ENCODE data around the gene ESYT2.

Gene ESYT2

DNA sequence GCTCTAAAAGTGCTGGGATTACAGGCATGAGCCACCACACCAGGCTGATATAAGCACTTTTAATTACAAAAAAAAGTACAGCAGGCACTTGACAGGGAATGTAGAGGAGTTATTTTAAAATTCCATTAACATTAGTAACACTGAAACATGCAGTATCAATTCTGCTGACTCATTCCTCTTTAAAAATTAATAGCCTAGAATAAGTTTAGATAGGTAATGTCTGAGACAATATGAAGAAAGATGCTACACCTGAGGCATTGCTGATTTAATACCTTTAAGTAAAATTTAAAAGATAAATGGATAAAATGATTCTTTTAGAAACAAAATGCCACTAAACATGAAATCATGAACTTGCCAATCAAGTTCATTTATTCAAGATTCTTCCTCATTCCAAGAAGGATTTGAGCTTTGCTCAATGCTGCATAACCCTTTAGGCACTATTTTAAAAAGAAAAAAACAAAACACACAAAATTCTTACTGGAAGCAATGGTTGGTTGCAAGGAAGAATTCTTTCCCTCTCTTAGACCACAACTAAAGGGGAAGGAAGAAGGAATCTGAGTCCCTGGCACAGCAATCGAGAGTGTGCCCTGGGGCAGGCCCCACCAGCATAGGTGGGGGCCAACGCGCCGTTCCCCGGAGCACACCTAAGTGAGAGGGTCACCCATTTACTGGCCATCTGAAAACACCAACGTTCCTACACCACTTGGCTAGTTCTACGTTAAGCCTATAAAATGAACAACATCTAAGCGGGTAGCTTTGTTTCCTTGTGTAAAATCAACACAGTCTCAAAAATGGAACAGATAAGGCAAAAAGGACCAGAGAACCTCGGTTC lies 26.6 kb downstream of the ESYT2 start:
- no peak for DNase-seq

DNA sequence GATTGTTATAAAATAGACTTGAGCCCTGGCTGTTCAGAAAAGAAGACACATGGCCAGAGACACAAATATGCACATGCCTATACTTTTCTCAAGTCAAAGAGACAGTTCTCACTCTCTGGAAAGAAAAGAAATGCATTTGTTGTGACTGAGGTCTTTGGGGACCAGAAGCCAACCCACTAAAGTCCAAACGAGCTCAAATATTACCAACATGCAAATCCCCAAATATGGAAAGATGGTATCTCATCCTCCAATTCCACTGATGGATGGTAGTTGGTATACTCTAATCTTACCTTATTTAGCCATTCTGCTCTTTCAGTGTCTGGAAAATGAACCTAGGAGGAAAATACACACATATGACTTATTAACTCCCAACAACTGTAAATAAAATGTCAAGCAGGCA lies 30.6 kb downstream of the ESYT2 start:
- no peak for DNase-seq

DNA sequence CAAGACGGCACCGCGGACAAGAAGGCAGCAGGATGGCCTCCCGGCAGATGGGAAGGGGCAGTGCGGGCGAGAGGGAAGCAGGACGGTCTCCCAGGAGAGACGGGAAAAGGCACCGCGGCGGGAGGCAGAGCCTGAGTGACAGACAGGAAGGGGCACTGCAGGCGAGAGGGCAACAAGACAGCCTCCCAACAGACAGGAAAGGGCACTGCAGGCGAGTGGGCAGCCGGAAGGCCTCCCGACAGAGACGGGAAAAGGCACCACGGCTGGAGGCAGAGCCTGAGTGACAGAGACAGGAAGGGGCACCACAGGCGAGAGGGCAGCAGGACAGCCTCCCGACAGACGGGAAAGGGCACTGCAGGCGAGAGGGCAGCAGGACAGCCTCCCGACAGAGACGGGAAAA lies 32.6 kb downstream of the ESYT2 start:
- DNase-seq: no peak

DNA sequence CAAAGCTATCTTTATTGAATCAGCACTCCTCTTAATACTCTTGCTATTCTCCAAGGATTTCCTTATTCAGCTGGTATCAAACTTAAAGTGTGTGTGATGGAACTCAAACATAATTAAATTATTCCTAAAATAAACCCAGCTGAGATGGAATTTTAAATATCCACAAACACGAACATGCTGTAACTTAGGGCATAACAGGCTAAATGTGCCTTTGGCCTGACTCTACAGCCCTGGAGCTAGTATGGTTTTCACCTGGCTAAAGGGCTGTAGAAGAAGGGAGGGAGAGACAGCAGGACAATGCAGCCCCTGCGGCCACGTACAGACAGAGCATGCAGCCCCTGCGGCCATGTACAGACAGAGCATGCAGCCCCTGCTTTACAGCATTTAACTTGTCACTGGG lies 34.0 kb downstream of the ESYT2 start:
- DNase-seq: no peak

DNA sequence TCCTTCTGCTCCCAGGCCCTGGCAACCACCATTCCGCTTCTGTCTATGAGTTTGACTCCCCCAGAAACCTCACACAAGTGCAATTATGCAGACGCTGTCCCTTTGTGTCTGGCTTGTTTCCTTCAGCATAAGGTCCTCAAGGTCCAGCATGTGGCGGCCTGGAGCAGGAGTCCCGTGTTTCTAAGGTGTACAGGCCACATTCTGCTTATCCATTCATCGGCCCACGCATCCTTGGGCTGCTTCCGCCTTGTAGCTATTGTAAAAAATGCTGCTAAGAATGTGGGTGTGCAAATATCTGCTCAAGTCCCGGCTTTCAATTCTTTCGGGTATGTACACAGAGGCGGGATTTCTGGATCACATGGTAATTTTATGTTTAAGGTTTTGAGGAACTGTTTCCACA lies 38.2 kb downstream of the ESYT2 start:
- DNase-seq: no peak

DNA sequence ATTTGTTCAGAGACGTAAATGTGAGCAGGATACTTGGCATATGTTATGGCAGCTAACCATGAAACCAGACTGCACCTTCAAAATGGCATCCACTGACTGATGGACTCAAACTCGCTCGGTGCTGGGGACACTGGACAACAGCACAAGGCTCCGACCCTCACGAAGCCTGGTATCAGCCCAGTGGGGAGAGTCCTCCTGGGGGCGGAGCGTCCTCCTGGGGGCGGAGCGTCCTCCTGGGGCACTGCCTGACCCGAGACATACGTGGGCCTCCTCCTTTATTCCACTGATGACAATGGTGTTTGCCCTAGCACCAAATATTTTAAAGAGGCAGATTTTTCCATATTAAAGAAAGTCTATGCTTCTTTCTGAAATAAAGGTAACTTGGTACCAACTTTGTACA lies 39.5 kb downstream of the ESYT2 start:
- no peak for DNase-seq

DNA sequence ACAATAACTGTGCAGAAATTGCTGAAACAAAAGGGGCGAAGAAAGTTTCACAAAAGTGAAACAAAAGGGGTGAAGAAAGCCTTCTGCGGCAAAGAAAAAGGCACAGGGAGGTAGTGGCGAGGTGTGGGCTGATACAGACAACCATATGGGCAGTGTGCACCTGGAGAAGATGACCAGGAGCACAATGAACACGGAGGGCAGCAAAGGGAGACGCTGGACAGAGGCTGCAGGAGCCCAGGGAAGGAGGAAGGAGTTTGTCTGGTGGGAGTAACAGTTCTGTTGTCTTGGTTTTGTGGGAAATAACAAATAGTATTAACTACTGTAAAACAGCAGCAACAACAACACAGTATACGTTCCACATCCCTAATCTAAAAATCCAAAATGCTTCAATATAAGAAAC lies 42.4 kb downstream of the ESYT2 start:
- no peak for DNase-seq

DNA sequence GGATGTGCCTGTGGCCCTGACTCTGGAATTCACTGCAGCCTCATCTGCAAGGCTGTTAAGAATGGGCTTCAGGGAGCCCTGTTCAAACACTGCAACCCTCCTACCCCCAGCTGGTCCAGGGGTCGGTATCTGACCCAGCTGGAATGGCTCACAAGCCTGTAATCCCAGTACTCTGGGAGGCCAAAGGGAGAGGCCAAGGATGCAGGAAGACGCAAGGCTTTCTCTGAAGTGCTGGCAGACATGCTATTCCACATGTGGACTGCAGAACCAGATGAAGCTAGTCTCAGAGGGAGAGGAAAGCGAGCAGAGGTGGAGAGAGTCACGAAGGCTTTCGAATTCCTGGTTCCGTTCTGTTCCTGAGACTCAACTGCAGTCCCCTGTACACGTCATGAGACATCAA lies 45.0 kb downstream of the ESYT2 start:
- DNase-seq: no peak

DNA sequence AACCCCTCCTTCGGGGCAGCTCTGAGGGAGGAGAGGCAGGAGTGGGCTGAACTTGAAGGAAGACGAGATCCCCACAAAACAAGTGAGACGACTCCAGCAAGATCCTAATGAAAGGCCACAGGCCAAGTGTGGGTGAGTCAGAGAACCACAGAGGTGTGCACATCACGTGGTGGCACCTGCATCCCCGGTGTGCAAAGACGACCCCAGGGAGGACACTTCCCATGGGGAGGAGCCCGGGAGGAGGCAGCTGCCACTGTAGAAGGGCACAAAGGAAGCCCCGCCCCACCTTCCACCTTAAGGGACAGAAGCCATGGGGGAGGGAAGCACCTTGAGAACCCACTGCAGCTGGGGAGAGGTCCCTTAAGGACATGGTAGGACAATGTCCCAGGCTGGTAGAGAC lies 45.7 kb downstream of the ESYT2 start:
- no peak for DNase-seq

DNA sequence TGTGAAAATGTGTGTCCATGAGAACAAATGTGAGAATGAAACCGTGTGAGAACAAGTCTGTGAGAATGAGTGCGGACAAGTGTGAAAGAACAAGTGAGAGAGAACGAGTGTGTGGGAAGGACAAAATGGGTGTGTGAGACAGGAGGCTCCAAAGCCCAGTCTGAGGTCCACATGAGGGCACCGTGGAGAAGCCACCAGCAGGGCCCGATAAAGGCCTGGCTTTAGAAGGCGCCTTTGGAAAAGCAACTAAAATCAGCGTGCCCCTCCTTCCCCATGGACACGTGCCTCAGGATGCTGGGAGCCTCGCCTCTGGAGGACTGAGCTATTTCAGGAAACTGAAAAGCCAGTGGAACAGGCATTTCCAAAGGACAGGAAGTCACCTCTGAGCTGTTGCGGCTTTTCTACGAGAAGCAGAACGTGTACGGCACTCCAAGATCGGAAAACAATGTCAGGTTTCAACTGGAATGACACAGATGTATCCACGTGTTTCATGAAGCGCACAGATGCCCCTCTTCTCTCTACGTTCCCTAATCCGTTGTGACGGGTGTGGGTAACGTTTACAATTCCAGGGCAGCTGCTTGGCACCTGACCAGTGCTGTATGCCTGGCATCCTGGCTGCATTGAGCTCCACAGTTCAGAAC lies 46.4 kb downstream of the ESYT2 start:
- no peak for DNase-seq

DNA sequence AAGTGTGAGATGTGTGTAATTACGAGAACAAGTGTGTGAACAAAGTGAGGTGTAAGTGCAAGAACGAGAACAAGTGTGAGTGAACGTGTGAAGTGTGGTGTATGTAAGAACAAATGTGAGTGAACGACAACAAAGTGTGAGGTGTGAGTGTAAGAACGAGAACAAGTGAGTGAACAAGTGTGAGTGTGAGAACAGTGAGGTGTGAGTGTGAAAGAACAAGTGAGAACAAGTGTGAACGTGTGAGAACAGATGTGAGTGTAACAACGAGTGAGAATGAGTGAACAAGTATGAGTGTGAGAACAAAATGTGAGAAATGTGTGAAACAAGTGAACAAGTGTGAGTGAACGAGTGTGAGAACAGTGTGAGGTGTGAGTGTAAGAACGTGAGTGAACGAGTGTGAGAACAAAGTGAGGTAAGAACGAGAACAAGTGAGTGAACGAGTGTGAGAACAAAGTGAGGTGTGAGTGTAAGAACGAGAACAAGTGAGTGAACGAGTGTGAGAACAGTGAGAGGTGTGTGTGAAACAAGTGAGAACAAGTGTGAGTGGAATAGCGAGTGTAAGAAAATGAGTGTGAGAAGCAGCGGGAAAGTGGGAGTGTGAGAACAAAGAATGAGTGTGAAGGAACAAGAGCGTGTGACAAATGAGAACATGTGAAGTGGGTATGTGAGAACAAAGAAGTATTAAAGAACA lies 47.2 kb downstream of the ESYT2 start:
- DNase-seq: no peak

DNA sequence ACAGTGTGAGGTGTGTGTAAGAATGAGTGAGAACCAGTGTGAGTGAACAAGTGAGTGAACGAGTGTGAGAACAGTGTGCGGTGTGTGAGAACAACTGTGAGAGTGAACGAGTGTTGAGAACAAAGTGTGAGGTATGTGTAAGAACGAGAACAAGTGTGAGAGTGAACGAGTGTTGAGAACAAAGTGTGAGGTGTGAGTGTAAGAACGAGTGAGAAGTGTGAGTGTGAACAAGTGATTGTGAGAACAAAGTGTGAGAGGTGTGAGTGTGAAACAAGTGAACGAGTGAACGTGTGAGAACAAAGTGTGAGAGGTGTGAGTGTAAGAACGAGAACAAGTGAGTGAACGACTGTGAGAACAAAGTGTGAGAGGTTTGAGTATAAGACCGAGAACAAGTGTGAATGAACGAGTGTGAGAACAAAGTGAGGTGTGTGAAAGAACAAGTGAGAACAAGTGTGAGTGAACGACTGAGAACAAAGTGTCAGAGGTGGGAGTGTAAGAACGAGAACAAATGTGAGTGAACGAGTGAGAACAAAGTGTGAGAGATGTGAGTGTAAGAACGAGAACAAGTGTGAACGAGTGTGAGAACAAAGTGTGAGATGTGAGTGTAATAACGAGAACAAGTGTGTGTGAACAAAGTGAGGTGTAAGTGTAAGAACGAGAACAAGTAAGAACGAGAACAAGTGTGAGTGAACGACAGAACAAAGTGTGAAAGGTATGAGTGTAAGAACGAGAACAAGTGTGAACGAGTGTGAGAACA lies 47.9 kb downstream of the ESYT2 start:
- no peak for DNase-seq

DNA sequence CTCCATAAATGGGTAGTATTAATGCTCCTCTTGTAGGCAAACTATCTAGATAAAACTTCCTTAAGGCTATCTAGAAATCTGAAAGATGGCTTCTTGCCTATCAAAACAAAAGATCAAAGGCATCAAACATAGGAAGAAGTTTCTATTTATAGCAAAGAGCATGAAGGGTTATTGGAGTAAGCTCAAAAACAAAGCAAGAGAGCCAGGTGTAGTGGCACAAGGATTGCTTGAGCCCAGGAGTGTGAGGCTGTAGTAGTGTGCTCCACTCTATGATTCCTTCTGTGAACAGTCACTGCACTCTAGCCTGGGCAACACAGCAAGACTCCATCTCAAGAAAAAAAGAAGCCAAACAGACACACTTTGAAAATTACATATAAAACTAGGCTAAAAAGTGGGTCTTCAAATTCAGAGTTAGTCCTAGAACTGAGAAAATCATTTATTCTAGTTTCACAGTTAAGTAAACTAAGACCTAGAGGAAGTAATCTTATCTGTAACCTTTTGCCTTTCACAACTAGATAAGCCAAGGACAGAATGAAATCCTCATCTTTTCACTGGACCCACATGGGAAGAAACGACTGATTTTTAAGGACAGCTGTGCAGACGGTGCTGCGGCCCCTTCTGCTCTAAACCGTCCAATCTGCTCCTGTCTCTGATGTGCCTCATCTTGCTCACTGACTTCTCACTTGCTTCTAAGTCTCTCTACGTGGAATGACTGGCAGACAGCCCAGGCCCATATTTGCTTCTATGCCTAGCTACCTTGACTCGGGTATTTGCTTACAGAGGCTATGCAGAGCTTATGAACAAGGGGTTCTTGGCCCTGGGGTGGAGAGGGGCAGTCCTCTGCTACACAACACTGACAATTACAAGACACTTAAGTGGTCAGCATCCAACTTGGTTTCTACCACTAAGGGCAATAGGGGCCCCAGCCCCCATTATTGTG lies 50.0 kb downstream of the ESYT2 start:
- no peak for DNase-seq

DNA sequence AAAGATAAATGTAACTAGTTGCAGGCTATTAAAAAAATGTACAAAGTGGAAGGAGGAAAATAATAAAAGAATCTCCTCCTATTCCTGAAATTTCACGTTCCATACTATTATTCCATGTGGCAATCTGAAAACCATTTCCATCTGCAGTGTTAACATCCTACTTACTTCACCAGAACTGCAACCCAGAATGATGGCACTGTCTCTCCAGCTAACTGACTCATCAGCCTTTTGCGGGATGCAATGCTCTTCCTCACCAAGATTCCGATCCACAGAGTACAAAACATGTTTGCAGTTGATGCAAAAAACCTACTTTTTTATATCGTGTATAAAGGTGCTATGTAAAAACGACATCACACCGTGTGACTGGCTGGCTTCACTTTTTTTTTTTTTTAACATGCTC lies 50.8 kb downstream of the ESYT2 start:
- DNase-seq: no peak

DNA sequence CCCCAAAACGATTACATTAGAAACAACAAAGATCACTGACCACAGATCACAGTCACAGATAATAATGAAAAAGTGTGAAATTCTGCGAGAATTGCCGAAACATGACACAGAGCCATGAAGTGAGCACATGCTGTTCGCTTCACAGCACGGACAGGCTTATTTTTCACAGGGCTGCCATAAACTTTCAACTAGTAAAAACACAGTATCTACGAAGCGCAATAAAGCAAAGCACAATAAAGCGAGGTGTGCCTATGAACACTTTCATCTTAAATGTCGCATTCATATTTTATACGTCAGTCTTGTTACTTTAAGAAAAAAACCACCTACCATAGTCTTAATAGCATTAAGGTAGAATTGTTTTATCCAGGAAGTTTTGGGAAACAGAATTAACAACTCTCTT lies 51.5 kb downstream of the ESYT2 start:
- DNase-seq: no peak

DNA sequence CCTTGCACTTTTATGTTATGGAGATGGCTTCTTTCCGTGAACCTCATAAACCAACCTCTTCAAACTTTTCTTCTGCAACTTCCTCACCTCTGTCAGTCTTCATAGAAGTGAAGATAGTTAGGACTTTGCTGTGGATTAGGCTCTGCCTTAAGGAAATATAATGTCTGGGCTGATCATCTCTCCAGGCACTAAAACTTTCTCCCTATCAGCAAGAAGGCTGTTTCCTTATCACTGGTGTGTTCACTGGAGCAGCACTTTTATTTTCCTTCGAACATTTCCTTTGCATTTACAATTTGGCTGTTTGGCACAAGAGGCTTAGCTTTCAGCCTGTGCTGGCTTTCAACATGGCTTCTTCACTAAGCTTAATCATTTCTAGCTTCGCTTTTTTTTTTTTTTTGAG lies 52.8 kb downstream of the ESYT2 start:
- no peak for DNase-seq

DNA sequence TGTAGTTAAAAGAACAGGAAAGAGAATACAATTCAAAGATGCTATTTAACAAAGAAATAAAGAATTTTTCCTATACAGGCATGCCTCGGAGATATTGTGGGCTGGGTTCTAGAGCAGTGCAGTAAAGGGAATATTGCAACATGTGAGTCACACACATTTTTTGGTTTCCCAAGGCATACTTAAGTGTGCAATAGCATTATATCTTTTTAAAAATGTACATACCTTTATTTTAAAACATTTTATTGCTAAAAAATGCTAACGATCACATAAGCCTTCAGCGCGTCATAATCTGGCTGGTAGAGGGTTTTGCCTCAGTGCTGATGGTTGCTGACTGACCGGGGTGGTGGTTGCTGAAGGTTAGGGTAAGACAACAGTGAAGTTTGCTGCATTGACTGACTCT lies 54.4 kb downstream of the ESYT2 start:
- DNase-seq: no peak

DNA sequence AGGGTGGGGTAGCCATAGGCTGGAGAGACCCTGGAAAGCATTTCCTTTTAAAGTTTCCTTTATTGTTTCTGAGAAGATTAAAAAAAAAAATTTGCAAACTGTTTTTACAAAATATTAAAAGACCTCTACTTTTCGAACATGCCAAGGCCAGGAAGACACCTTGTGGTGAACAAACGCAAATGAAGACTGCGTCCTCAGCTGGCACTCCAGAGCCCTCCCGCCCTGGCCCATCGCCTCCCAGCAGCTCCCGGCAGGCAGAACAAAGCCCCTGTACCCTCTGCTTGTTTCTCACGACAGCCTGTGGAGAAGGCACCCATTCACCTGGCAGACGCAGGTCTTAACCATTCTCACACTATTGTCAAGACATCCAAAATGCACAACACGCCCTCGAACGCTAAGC lies 56.4 kb downstream of the ESYT2 start:
- DNase-seq: no peak

DNA sequence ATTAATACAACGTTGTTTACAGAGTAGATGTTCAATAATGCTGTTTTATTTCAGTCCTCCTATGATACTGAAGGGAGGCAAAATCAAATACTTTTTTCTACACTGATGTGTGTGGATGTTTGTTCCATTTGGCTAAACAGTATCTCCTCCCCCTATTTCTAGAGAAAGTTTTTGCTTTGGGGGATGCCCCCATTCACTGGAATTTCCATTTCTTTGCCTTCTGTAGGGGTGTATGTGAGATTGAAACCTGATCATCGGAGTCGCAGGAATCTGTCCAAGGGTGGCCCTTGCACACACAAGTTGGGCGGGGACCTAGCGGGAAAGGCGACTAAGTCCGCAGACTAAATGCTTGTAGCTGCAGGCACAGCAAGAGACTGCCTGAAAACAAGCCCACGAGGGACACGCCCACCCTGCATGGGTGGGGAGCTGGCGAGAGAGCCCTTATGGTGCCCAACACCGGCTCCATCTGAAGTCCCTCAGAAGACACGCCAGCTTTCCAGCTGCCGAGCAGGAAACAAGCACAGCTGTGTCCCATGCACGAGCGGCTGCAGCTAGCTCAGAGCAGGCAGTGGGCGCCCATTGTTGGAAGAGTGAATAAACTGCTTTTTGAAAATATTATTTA lies 58.0 kb downstream of the ESYT2 start:
- no peak for DNase-seq

DNA sequence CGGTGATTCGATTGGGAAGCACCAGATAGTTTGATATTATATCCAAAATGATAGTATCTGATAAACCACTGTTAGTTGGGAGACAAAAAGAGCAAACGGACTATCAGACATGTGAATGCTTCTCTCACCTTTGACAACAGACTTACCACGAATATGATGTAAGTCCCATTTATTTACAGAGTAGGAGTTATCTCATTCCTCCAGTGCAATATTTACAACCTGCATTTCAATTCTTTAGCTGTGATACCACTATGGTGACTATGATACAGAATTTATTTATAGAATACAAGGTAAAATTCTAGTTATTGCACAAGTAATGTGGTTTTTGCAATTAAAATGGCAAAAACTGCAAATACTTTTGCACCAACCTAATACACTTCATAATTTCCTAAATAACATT lies 61.6 kb downstream of the ESYT2 start:
- DNase-seq: no peak

DNA sequence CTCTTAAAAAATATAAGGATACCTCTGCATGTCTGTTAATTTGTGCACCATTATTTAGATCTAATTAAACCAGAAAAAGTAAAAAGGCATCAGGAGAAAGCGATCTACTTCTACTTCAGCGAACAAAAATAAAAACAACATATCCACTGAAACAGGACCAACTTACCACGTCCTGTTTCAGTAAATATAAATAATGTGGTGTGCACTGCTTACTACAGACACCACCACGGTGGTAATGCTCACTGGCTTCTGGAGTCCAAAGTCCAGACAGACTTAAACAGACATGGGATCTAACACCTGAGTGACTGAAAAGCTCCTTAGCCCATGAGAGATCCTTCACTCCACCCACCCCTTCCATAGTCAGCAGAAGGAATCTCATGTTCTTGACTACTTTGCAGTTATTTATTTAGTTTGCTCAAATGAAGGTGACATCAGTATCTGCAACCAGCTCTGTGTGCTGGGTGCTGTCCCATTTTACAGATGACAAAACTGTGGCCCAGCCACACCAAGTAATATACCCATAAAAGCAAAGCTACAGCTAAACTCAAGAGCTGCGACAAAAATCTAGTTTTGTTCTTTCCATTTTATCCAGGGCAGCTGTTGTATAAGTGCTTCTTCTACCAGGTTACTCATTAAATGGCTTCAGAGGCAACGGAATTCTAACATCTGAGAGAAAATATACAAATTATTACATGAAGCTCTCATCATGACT lies 62.6 kb downstream of the ESYT2 start:
- no peak for DNase-seq
